Measurements from ENCODE around the gene CAMTA1.

CAMTA1 gene

GRCh38 chr1:7302873-7303272 is 517.6 kb downstream of the CAMTA1 start:
- DNase-seq (ENCODE audit: low read depth) = no peak
- no peak overlapping the region for H3K4me3 ChIP-seq (ENCODE audit: control insufficient read depth, low read depth, low read length)
- no peak for TF ChIP-seq CTCF (conservative IDR thresholded peaks at IDR 0.05; ENCODE audit: control insufficient read depth, insufficient read depth, low read depth, low read length)

- DNase-seq (ENCODE audit: low read depth) = no peak
- no peak for TF ChIP-seq CTCF (conservative IDR thresholded peaks at IDR 0.05; ENCODE audit: control insufficient read depth, insufficient read depth, low read depth, low read length)
- H3K4me3 ChIP-seq (ENCODE audit: control insufficient read depth, low read depth, low read length) = no peak overlapping the region
Observed at GRCh38 chr1:7303554-7304317, 518.5 kb downstream of the CAMTA1 start.

- DNase-seq (ENCODE audit: low read depth) = no peak
- TF ChIP-seq CTCF (conservative IDR thresholded peaks at IDR 0.05; ENCODE audit: control insufficient read depth, insufficient read depth, low read depth, low read length) = no peak
- no peak overlapping the region for H3K4me3 ChIP-seq (ENCODE audit: control insufficient read depth, low read depth, low read length)
Observed at GRCh38 chr1:7313081-7313546, 527.9 kb downstream of the CAMTA1 start.

GRCh38 chr1:7313826-7314225 is 528.6 kb downstream of the CAMTA1 start:
- DNase-seq (ENCODE audit: low read depth) = no peak
- no peak overlapping the region for H3K4me3 ChIP-seq (ENCODE audit: control insufficient read depth, low read depth, low read length)

GRCh38 chr1:7315316-7315715 is 530.1 kb downstream of the CAMTA1 start:
- TF ChIP-seq CTCF (conservative IDR thresholded peaks at IDR 0.05; ENCODE audit: control insufficient read depth, insufficient read depth, low read depth, low read length) = no peak

More at GRCh38 chr1:7313826-7314225, 528.6 kb downstream of the CAMTA1 start:
- no peak for TF ChIP-seq CTCF (conservative IDR thresholded peaks at IDR 0.05; ENCODE audit: control insufficient read depth, insufficient read depth, low read depth, low read length)

GRCh38 chr1:7315946-7316345 is 530.7 kb downstream of the CAMTA1 start:
- H3K4me3 ChIP-seq (ENCODE audit: control insufficient read depth, low read depth, low read length) = no peak overlapping the region
- no peak for DNase-seq (ENCODE audit: low read depth)
- TF ChIP-seq CTCF (conservative IDR thresholded peaks at IDR 0.05; ENCODE audit: control insufficient read depth, insufficient read depth, low read depth, low read length) = no peak

More at GRCh38 chr1:7315316-7315715, 530.1 kb downstream of the CAMTA1 start:
- H3K4me3 ChIP-seq (ENCODE audit: control insufficient read depth, low read depth, low read length) = no peak overlapping the region
- DNase-seq (ENCODE audit: low read depth) = peak; percentile 71

Data from fibroblast of mammary gland (primary cell).